ENCODE results near the gene N4BP2L1. TPM values are rescaled to one million over a fixed set of nuclear protein-coding genes. Genes with fewer than 3 reads are reported as not detected.

The N4BP2L1 gene
- total and polyA plus RNA-seq, 2 of the 8 experiments (the other 6 are each of a cell fraction or from before 2014, with no cell fraction given): 1.3 to 3.1 TPM

DNA sequence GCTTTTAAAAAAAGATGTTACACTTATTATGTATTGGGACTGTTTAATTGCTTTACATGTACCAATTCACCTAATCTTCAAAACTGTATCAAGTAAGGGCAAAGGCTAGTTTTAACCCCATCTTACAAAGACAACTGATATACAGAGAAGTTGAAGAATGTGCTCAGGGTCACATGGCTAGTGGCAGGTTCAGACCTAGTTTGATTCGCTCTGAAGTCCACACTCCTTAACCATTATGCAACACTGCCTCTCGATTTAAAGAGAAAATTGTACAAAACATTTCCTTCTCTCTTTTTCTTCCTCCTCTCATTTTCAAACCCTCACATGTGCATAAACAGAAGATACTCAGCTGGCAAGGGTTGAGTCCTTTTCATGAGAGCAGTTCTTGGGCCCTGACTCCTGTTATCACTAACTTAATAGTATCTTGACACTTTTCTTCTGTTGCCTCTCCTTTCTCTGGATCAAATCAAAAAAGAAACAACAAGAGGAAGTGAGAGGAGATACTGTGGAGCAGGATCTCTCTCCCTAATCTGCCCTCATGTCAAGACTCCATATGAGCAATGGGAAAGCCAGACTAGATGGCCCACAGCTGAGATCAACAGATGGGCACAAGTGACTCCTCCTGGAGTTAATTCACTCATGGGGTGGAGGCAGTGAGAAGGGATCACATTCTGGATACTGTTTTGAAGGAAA lies 19.0 kb upstream of the N4BP2L1 start (continued):
- TF ChIP-seq, protein P1, sequence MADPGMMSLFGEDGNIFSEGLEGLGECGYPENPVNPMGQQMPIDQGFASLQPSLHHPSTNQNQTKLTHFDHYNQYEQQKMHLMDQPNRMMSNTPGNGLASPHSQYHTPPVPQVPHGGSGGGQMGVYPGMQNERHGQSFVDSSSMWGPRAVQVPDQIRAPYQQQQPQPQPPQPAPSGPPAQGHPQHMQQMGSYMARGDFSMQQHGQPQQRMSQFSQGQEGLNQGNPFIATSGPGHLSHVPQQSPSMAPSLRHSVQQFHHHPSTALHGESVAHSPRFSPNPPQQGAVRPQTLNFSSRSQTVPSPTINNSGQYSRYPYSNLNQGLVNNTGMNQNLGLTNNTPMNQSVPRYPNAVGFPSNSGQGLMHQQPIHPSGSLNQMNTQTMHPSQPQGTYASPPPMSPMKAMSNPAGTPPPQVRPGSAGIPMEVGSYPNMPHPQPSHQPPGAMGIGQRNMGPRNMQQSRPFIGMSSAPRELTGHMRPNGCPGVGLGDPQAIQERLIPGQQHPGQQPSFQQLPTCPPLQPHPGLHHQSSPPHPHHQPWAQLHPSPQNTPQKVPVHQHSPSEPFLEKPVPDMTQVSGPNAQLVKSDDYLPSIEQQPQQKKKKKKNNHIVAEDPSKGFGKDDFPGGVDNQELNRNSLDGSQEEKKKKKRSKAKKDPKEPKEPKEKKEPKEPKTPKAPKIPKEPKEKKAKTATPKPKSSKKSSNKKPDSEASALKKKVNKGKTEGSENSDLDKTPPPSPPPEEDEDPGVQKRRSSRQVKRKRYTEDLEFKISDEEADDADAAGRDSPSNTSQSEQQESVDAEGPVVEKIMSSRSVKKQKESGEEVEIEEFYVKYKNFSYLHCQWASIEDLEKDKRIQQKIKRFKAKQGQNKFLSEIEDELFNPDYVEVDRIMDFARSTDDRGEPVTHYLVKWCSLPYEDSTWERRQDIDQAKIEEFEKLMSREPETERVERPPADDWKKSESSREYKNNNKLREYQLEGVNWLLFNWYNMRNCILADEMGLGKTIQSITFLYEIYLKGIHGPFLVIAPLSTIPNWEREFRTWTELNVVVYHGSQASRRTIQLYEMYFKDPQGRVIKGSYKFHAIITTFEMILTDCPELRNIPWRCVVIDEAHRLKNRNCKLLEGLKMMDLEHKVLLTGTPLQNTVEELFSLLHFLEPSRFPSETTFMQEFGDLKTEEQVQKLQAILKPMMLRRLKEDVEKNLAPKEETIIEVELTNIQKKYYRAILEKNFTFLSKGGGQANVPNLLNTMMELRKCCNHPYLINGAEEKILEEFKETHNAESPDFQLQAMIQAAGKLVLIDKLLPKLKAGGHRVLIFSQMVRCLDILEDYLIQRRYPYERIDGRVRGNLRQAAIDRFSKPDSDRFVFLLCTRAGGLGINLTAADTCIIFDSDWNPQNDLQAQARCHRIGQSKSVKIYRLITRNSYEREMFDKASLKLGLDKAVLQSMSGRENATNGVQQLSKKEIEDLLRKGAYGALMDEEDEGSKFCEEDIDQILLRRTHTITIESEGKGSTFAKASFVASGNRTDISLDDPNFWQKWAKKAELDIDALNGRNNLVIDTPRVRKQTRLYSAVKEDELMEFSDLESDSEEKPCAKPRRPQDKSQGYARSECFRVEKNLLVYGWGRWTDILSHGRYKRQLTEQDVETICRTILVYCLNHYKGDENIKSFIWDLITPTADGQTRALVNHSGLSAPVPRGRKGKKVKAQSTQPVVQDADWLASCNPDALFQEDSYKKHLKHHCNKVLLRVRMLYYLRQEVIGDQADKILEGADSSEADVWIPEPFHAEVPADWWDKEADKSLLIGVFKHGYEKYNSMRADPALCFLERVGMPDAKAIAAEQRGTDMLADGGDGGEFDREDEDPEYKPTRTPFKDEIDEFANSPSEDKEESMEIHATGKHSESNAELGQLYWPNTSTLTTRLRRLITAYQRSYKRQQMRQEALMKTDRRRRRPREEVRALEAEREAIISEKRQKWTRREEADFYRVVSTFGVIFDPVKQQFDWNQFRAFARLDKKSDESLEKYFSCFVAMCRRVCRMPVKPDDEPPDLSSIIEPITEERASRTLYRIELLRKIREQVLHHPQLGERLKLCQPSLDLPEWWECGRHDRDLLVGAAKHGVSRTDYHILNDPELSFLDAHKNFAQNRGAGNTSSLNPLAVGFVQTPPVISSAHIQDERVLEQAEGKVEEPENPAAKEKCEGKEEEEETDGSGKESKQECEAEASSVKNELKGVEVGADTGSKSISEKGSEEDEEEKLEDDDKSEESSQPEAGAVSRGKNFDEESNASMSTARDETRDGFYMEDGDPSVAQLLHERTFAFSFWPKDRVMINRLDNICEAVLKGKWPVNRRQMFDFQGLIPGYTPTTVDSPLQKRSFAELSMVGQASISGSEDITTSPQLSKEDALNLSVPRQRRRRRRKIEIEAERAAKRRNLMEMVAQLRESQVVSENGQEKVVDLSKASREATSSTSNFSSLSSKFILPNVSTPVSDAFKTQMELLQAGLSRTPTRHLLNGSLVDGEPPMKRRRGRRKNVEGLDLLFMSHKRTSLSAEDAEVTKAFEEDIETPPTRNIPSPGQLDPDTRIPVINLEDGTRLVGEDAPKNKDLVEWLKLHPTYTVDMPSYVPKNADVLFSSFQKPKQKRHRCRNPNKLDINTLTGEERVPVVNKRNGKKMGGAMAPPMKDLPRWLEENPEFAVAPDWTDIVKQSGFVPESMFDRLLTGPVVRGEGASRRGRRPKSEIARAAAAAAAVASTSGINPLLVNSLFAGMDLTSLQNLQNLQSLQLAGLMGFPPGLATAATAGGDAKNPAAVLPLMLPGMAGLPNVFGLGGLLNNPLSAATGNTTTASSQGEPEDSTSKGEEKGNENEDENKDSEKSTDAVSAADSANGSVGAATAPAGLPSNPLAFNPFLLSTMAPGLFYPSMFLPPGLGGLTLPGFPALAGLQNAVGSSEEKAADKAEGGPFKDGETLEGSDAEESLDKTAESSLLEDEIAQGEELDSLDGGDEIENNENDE (IDR thresholded peaks at IDR 0.05; ENCODE audit: insufficient replicate concordance, low read length): no peak
- TF ChIP-seq RNF2 (IDR thresholded peaks at IDR 0.05; ENCODE audit: borderline replicate concordance, low read depth, low read length, missing control alignments, poor library complexity, severe bottlenecking): no peak

Data from H1 (cell line).